Pancreas (tissue), 10 donors: ENCODE measurements around the gene PTMA. TPM values are rescaled to one million over a fixed set of nuclear protein-coding genes. Genes with fewer than 3 reads are reported as not detected.
"Not testable (repeated sequence)": the region's sequence is repeated elsewhere in the genome, so short reads cannot be mapped to it uniquely, and the experiment has no call there.

Source experiments
- ATAC-seq, 4 donors: fragments of 200-7000 bp; cut with Tn5 transposase; one replicate each; pipeline versions ENCODE4 v1.8.0 to v1.9.1; 2020; ENCODE audit warnings: mild to moderate bottlenecking in 4 of 4, moderate library complexity in 4 of 4
- DNase-seq, 6 donors: peaks; one replicate each; pipeline ENCODE4 v3.0.0-alpha.2; 2020
- FAIRE-seq: peaks from 2 replicates; lab custom pipeline; 2012; peaks lifted over from hg19 to GRCh38; lab: Jason Lieb, UNC
- H3K27ac ChIP-seq, 4 donors: fragments of 200-600 bp; sonication (generic); 1 replicate in 3 of 4; 2 replicates in 1 of 4; pipeline versions ENCODE4 v1.5.0 to v1.8.0; 2020
- H3K27me3 ChIP-seq, 4 donors: fragments of 200-600 bp; one replicate each; pipeline ENCODE4 v1.8.0; 2021
- H3K36me3 ChIP-seq, 3 donors: fragments of 200-600 bp; sonication (generic) in 1 of 3; one replicate each; pipeline versions ENCODE4 v1.5.0 to v1.8.0; 2020 to 2021
- H3K4me1 ChIP-seq, 3 donors: fragments of 200-600 bp; one replicate each; pipeline ENCODE4 v1.8.0; 2021
- H3K4me3 ChIP-seq, 4 donors: fragments of 200-600 bp; sonication (generic) in 2 of 4; one replicate each; pipeline versions ENCODE4 v1.5.0 to v1.8.0; 2020 to 2021
- H3K9me3 ChIP-seq, 4 donors: fragments of 200-600 bp; one replicate each; pipeline ENCODE4 v1.8.0; 2021
- WGBS, 2 donors: extraction: QIAGEN DNeasy Blood & Tissue Kit; methylation state at CpG; one replicate each; pipeline ENCODE4 v1.1.7; 2013; 5-methylcytosine and 5-hydroxymethylcytosine counted together
- intact Hi-C, 3 donors: fragments of 100-400 bp; cut with DNase I; formaldehyde crosslinking; loops; one replicate each; pipeline versions ENCODE4 v1.11.1 to v1.14.2; 2022
- polyA plus RNA-seq, 2 donors: library from polyadenylated mRNA; stranded (reverse); fragments of 200-250 nt; gene quantifications; one replicate each; pipeline ENCODE4 v1.2.3, GENCODE V29; 2013
- total RNA-seq, 6 donors: library from RNA; stranded (reverse); fragmentation: NEBNext Ultra II Directional in 4 of 6; extraction: Animal tissue kit (Norgen Biotek cat#: 25700) in 4 of 6; gene quantifications; one replicate each; pipeline versions ENCODE4 v1.2.1 to v1.2.4, GENCODE V29; 2021 to 2023
- TF ChIP-seq, protein P1 (sequence below), 4 donors: fragments of 200-600 bp; sonication (generic) in 3 of 4; IDR thresholded peaks; one replicate each; pipeline versions ENCODE4 v1.5.0 to v1.8.0; 2021; ENCODE audit warnings: antibody characterized with exemption in 4 of 4
- donor health status: healthy with polysubstance abuse.
- donor health status: DM: no; HTN: no; CAD: no; lungs with moderate emphysema.
- donor health status: DM: no; HTN: no; CAD: no.
- donor health status: control.
- donor health status: control.
- donor health status: Bipolar disorder and iron deficiency.
- donor health status: DM: yes; HTN: yes; CAD: no.
- donor health status: DM: no; HTN: no; CAD: no.
- donor health status: DM: no; HTN: no; CAD: no.
- donor health status: DM: yes; HTN: yes; CAD: no.

Gene PTMA
- total and polyA plus RNA-seq, 8 donors: 319 to 751 (median 531) TPM

DNA sequence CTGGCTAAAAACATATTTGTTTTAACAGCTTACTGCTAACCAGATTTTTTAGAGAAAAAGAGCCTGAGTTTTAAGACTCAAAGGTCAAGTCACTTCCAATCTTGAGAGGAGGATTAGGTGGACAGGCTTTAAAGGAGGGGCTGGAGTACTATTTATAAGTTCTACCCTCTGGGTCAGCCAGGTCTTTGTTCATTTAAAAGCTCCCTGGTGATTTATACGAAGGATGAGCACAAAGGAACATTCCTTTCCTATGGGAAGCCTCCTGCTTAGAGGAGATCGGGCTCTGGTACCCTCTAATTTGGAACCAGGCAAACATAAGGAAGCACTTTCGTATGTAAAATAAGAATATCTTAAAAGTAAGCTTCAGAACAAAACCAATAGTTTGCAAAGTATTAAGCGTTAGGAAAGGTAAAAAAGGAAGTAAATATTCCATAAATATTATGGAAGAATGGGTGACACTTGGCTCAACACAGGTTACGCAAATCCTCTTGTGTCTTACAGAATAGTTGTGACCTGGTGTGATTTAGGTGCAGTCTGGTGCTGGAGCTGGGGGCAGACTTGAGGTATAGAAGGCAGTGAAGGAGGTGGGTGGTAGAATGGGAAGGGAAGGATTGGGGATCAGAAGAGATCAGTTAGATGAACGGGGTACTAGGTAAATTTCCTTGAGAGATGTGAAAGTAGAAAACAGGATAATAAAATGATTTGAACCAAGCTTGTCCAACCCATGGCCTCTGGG lies 37.1 kb downstream of the PTMA start:
- Histone ChIP-seq H3K4me1 (no peaks in the 10 kb centered on the region), H3K27me3 (no peaks in the 10 kb centered on the region), H3K36me3 (no peaks in the 10 kb centered on the region), H3K9me3 (no peaks in the 10 kb centered on the region), H3K4me3 (no peak overlapping the region), H3K27ac (no peak overlapping the region)
- DNase-seq (no peak), FAIRE-seq (no peak), ATAC-seq (no peak)
- 78 to 80% methylated on average over 6 of the region's 6 CpGs for WGBS, 2 donors
- TF ChIP-seq, protein P1, sequence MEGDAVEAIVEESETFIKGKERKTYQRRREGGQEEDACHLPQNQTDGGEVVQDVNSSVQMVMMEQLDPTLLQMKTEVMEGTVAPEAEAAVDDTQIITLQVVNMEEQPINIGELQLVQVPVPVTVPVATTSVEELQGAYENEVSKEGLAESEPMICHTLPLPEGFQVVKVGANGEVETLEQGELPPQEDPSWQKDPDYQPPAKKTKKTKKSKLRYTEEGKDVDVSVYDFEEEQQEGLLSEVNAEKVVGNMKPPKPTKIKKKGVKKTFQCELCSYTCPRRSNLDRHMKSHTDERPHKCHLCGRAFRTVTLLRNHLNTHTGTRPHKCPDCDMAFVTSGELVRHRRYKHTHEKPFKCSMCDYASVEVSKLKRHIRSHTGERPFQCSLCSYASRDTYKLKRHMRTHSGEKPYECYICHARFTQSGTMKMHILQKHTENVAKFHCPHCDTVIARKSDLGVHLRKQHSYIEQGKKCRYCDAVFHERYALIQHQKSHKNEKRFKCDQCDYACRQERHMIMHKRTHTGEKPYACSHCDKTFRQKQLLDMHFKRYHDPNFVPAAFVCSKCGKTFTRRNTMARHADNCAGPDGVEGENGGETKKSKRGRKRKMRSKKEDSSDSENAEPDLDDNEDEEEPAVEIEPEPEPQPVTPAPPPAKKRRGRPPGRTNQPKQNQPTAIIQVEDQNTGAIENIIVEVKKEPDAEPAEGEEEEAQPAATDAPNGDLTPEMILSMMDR (IDR thresholded peaks at IDR 0.05): no peak
- intact Hi-C loops: no loop called here

DNA sequence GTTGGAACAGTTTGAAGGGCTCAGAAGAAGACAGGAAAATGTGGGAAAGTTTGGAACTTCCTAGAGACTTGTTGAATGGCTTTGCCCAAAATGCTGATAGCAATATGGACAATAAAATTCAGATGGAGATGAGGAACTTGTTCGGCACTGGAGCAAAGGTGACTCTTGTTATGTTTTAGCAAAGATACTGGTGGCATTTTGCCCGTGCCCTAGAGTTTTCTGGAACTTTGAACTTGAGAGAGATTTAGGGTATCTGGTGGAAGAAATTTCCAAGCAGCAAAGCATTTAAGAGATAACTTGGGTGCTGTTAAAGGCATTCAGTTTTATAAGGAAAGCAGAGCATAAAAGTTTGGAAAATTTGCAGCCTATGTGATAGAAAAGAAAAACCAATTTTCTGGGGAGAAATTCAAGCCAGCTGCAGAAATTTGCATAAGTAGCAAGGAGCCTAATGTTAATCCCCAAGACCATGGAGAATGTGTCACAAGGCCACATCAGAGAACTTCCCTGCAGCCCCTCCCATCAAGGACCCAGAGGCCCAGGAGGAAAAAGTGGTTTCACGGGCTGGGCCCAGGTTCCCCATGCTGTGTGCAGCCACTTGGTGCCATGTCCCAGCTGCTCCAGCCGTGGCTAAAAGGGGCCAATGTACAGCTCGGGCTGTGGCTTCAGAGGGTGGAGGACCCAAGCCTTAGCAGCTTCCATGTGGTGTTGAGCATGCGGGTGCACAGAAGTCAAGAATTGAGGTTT lies 40.0 kb downstream of the PTMA start:
- FAIRE-seq, H3K36me3 ChIP-seq, H3K4me1 ChIP-seq, intact Hi-C loops, DNase-seq, ATAC-seq, H3K27me3 ChIP-seq, H3K27ac ChIP-seq, H3K4me3 ChIP-seq, H3K9me3 ChIP-seq: not testable (repeated sequence)
- WGBS, 2 donors: 84 to 95% methylated on average over 6 of the region's 6 CpGs

DNA sequence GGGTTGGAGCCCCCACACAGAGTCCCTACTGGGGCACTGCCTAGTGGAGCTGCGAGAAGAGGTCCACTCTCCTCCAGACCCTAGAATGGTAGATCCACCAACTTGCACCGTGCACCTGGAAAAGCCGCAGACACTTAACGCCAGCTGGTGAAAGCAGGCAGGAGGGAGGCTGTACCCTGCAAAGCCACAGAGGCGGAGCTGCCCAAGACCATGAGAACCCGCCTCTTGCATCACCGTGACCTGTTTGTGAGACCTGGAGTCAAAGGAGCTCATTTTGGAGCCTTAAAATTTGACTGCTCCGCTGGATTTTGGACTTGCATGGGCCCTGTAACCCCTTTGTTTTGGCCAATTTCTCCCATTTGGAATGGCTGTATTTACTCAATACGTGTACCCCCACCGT lies 40.7 kb downstream of the PTMA start:
- intact Hi-C loops, H3K36me3 ChIP-seq, DNase-seq, FAIRE-seq, H3K4me1 ChIP-seq, H3K27ac ChIP-seq, H3K9me3 ChIP-seq, ATAC-seq, H3K27me3 ChIP-seq, H3K4me3 ChIP-seq: not testable (repeated sequence)
- WGBS, 2 donors: 93 to 98% methylated on average over 10 of the region's 10 CpGs

DNA sequence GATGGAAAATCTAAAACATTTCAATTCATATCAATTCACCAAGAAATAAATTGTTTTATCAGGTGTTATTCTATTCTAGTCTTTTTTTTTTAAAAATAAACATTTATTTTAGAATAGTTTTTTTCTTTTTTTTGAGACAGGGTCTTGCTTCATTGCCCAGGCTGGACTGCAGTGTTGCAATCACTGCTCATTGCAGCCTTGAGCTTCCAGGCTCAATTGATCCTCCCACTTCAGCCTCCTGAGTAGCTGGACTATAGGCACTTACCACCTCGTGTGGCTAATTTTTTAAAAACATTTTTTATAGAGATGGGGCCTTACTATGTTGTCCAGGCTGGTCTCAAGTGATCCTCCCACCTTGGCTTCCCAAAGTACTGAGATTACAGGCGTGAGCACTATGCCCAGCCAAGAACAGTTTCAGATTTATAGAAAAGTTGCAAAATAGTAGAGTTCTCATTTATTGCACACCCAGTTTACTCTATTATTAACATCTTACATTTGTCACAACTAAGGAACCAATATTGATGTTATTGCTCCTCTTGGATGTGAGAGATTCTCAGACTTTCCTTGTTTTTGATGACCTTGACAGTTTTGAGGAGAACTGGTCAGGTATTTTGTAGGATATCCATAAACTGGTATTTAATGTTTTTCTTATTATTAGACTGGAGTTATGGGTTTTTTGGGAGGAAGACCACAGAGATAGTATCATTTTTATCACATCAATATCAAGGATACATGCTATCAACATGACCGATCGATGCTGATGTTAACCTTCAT lies 42.9 kb downstream of the PTMA start:
- no peak overlapping the region for H3K27ac ChIP-seq
- no peaks in the 10 kb centered on the region for H3K9me3 ChIP-seq
- no peak overlapping the region for H3K4me3 ChIP-seq
- 82 to 87% methylated on average over 4 of the region's 4 CpGs for WGBS, 2 donors
- H3K36me3 ChIP-seq: no peaks in the 10 kb centered on the region
- intact Hi-C loops: no loop called here
- TF ChIP-seq, protein P1 (IDR thresholded peaks at IDR 0.05): no peak
- no peaks in the 10 kb centered on the region for H3K4me1 ChIP-seq
- ATAC-seq: no peak
- no peaks in the 10 kb centered on the region for H3K27me3 ChIP-seq
- no peak for FAIRE-seq
- no peak for DNase-seq

DNA sequence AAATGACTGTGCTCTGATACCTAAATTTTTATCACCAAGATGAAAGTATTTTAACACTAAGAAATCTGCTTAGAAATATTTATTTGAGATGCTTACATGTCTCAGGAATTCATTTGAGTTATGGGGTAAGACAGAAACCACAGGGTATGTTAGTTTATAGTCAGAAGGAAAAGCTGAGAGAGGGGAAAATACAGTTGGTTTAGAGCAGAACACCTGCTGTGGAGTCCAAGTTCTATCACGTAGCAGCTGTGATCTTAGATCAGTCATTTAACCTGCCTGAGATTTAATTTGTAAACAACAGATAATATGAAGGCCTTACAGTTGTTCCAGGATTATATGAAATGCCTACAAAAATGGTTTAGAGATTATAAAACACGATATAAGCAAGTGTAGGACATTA lies 43.7 kb downstream of the PTMA start:
- H3K4me3 ChIP-seq: no peak overlapping the region
- ATAC-seq (no peak), DNase-seq (no peak), FAIRE-seq (no peak)
- intact Hi-C loops: no loop called here
- H3K27ac ChIP-seq: no peak overlapping the region
- TF ChIP-seq, protein P1 (IDR thresholded peaks at IDR 0.05): no peak
- no peaks in the 10 kb centered on the region for H3K27me3 ChIP-seq
- H3K36me3 ChIP-seq: no peaks in the 10 kb centered on the region
- 49 to 51% methylated on average over 2 of the region's 2 CpGs for WGBS, 2 donors
- H3K4me1 ChIP-seq: no peaks in the 10 kb centered on the region
- no peaks in the 10 kb centered on the region for H3K9me3 ChIP-seq
